CD4-positive, alpha-beta T cell treated with Interleukin-6 for 4 hours (primary cell): Measurements from ENCODE around the gene OLFM3.

ENCODE experiments used
- DNase-seq: peaks from one replicate; pipeline ENCODE4 v3.0.0-alpha.2; 2020; ENCODE audit warnings: mixed read lengths

The OLFM3 gene

DNA sequence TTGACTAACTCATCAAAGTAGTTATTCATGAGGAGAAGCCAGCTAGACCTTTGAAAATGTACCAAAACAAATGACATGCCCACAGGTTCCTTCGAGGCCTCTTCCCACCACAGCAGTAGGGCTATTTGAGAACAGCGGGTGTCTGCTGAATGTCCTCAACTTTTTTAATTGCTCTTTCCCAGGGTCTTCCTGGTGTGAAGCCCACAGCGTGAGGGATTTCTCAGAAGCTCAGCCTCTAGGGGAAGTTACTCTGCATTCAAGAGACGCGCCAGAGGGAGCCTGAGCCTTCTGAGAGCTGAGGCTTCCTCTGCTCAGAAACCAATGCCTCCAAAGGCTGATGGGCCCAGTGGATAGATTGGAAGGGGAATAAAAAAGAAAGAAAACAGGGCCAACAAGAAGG is 153.6 kb downstream of the OLFM3 start:
- no peak for DNase-seq

DNA sequence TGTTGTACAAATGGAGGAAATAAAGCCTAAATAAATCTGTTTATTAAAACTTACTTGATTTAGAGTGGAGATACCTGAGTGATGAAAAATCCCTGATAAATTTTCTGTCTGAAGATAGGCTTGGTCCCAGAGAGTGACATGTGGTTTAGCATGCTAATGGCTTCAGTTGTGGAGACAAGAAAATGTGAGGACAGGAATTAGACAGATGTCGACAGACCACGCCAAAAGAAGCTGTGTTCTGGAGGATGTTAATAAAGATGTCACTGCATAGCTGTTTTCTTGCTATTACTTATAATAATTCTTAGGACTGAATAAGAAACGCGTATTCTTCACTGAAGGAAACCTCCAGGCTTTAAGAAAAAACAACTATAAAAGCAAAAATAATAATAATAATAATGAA is 154.9 kb downstream of the OLFM3 start:
- DNase-seq: no peak

DNA sequence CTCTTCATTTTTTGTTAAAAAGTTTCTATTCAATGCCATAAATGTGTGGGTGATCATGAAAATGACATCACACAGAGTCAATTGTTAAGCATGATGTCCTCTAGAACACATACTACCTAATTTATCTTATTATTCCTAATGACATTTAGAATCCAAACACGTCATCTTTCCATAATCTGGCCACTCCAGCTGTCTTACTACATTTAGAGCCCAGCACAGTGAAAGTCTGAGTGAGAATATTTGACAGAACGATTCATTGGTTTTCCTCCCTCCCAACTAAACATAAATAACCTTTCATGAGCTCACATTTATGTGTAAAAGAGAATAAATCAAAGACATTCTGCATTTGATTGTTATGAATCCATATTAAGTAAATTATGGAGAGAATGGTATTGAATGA is 160.7 kb downstream of the OLFM3 start:
- no peak for DNase-seq

DNA sequence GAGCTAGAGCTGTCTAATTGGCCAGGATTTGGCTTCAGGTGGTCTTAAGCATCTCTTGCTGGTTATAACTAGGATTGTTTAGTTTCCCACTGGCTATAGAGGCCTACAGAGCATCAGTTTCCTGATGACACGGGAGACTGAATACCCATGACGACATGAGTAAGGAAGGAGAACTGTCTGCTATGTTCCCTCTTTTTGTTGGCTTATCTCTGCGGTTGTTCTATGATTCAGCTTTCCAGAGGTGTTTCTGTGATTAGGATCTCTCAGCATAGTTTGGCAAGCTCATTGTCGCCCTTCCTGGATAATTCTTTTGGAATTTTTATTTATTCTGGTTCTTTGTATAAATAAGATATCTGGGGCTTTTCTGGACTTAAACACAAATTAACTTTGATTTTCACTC is 163.4 kb downstream of the OLFM3 start:
- DNase-seq: no peak

DNA sequence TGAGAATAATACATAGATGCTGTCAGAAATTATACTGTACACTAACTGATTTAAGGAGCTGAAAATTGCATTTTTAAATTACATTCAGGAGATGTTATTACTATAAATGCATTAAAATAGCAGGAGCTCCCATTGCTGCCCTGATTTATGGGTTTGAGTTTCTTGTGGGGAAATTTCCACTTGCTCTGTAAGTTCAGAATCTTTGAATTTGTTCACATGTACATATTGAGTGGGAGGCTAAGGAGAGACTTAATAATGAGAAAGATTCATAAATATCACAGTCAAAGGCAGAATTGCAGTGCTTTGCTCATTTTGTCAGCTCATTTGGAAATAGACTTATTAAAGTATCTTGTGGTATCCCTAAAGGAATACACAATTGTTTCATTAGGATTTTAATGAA is 170.3 kb downstream of the OLFM3 start:
- no peak for DNase-seq

DNA sequence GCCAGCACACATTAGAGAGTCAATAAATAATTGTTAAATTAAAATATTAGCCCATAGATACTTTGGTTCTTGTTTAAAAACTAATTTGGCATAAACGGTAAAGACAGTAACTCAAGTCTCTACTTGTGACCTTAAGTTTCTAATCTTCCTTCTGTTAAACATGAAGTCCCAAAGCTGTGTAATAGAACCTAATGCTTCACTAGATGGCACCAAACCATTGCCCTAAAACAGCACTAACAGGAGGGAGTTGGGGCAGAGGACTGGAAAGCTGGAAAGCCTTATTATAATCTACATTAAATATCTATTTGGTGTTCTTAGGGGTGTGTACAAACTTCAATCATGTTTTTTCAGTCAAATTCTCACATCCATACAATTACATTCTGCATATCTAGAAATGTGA is 176.7 kb downstream of the OLFM3 start:
- no peak for DNase-seq

DNA sequence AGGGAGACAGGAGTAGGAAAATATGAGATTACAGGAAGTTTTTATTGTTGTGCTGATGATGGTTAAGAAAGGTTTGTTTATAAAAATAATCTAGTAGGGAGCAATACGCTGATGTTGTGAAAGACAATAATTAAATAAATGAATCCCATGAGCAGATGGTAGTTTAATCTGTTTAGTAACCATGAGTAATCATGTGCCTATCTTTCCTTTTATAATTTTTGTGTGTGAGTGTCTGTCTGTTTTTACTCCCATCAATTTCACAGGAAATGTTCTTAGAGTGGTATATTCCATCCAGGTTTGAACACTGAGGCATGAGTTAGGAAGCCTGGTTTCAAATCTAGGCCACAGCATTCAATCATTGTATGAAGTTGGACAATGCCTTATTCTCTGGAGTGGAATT is 180.5 kb downstream of the OLFM3 start:
- no peak for DNase-seq

DNA sequence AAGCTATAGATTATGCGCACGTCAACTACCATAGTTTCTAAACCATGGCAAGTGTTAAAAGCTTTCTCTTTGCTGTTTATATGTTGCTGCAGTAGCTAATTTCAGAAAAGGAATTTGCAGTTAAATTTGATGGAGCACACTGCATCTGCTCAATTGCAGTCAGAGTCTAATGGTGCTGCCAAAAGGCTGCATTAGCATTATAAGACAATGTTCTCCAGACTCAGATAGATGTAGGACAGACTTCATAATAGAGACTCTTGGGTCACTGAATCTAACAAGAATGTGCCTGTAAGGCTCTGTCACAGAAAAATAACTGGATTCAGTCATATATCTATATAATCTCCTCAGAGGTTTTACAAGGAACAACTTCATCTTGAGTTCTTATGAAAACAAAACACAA is 198.3 kb downstream of the OLFM3 start:
- DNase-seq: no peak

DNA sequence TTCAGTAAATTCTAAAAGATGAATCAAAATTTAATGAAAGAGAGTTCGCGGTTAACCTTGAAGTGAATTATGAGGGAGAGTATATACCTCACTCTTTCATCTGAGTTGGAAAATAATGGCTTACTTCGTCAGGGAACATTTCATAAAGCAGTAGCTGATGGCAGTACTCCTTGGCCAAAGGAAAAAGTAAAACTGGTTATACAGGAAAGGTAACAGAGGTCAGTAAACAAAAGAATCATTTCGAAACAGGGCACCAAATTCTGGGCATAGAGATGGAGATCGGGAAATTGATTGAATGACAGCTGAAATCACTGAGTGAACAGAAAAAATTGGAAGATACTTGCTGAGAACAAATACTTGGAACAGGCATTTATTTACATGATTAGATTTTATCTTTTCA is 199.0 kb downstream of the OLFM3 start:
- no peak for DNase-seq

DNA sequence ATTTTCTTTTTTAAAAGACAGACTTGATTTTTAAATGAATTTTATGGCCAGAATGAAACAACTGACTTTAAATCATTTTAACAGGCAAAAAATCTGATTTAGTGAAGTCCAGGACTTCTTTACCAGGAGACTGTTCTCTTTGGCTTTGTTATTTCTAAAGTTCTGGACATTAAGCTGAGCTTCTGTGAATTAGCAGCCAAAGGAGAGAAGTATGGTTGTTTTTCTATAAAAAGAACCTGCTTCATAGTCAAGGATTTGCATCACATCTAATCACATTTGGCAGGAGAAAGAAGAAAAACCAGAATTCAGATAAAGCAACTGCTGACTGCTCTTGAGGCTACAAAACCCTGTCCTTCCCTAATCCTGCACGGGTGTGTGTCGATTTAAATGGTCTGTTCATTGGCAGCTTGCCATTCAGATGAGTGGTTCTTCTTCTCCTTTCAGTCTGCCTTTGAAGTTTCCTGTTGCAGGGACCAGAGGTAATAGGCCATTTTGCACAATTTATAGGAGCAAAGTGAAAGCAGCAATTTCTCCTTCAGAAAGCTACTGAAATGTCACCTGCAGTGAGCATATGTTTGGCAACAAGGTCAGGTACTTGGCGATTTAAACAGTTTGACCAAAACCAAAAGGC is 215.4 kb downstream of the OLFM3 start:
- no peak for DNase-seq

DNA sequence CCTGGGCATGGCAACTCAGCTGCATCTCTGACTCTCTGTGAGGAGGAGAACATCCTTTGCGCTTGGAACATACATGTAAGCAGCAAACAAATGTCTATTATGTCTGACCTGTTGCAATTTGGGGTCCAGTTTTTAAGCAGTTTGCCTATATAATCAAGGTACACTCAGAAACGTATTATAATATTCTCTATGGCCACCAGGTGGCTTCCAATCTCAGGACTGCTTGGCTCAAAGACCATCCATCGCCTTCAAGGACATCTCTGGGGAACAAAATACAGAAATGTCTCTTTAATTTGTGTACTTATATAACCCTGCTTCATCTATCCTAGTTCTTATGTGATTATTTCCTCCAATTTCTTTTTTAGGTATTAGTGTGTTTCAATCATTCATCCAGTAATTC is 227.2 kb downstream of the OLFM3 start:
- DNase-seq: no peak

DNA sequence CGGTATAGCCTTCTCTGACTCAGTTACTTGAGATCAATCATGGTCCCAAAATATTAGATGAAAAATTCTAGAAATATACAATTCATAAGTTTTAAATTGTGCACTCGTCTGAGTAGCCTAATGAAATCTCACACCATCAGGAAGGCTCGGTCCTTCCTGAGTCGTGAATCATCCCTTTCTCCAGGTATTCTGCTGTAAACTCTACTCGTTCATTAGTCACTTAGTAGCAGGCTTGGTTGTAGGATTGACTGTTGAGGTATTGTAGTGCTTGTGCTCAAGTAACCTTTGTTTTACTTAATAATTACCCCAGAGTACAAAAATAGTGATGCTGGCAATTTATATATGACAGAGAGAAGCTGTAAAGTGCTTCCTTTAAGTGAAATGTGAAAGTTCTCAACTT is 238.7 kb downstream of the OLFM3 start:
- no peak for DNase-seq

DNA sequence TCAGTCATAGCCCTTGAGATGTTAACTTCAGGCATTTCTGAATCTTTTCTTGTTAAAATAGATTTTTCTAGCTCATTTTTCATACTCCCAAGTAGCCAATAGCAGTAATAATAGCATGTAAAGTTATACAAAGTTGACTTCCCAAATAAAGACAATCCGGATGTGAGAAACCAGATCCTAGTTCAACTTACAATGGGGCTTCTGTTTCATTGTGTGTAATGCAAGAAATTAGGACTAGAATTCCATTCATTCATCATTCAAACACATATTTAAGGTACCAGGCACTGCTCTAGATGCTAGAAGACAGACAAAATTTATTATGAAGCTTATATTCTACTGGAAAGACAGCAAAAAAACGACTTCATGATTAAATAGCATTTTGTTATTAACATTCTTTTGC is 240.3 kb downstream of the OLFM3 start:
- no peak for DNase-seq
